Measurements from ENCODE around the gene YJEFN3.

The YJEFN3 gene

DNA sequence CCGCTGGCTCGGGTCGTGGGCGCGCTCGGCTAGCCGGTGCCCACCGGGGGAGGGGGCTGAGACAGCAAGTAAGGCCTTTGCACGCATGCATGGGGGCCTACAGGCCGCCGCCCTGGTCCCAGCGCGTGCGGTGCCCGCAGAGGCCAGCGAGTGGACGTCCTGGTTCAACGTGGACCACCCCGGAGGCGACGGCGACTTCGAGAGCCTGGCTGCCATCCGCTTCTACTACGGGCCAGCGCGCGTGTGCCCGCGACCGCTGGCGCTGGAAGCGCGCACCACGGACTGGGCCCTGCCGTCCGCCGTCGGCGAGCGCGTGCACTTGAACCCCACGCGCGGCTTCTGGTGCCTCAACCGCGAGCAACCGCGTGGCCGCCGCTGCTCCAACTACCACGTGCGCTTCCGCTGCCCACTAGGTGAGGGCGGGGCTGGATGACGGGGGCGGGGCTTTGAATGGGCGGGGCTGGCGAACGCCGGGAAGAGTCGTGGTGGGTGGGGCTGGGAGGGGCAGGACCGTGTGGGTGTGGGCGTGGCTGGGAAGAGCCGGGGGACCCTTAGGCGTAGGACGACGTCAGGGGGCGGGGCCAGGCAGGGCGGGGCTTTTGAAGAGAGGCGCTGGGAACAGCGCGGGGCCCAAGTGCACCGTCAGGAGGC lies 11.5 kb downstream of the YJEFN3 start:
- DNase-seq (ENCODE audit: low read depth): peak; percentile 51

DNA sequence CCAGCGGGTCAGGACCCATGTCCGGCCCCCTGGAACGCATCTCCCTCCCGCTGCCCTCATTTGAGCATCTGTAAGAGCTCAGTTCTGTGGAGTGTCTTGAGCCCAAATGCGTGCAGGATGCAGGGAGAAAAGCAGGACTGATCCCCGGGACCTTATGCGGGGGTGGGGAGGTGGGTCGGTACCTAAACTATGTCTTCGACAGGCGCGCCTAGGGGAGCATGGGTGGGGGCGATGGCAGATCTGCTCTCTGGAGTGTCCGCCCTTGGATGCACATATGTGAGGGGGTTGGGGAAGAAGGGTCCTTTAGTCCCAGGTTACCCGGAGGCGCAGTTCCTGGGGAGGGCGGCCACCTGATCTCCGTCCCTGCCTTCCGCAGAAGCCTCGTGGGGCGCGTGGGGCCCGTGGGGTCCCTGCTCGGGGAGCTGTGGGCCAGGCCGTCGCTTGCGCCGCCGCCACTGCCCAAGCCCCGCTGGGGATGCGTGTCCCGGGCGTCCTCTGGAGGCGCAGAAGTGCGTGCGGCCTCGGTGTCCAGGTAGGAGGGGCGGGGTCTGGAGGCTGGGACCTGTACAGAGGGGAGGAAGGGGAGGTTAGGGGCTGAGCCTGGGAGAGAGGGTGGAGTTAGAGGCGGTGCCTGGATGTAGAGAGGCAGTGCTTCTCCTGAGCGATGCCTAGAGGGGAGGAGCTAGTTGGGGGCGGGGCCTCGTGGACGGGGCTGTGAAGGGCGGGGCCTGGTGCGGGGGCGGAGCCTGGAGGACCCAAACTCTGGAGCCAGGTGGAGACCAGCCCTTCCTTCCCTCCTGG lies 12.2 kb downstream of the YJEFN3 start:
- DNase-seq (ENCODE audit: low read depth): peak; percentile 62

DNA sequence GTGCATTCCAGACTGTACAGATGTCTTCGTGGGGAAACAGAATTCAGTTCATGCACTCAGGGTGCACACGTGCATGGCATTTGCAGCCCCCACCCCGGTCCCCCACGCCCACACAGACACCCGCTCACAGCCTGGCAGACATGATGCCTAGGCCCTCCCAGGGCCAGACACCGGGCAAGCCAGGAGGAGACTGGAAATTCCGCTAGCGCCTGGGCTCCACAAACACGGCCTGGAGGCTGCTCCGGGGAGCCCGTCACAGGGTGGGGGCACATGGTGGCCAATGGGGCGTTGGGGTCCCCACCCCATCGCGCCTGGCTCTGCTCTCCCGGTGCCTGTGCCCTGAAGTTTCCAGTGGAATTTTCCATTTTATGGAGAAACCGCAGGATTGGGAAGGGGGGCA lies 12.9 kb downstream of the YJEFN3 start:
- DNase-seq (ENCODE audit: low read depth): no peak

- no peak for DNase-seq (ENCODE audit: low read depth)
Observed at GRCh38 chr19:19542507-19542906, 13.8 kb downstream of the YJEFN3 start.

DNA sequence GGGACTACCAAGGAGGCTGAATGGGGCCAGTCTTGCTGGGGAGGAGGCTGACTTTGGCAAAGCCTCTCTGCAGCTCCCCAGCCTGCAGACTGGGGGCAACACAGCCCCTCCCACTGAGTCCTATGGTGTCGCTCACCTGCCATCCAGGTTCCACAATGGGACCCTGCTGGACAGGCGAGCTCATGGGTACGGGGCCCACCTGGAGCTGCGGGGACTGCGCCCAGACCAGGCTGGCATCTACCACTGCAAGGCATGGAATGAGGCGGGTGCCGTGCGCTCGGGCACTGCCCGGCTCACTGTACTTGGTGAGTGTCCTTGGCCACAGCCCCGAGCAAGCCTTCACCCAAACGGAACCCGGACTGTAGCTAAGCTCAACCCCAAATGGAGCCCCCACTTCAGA lies 14.4 kb downstream of the YJEFN3 start:
- no peak for DNase-seq (ENCODE audit: low read depth)

DNA sequence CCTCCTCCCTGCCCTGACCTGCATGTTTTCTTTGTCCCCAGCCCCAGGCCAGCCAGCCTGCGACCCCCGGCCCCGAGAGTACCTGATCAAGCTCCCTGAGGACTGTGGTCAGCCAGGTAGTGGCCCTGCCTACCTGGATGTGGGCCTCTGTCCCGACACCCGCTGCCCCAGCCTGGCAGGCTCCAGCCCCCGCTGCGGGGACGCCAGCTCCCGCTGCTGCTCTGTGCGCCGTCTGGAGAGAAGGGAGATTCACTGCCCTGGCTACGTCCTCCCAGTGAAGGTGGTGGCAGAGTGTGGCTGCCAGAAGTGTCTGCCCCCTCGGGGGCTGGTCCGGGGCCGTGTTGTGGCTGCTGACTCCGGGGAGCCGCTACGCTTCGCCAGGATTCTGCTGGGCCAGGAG lies 14.9 kb downstream of the YJEFN3 start:
- DNase-seq (ENCODE audit: low read depth): no peak

DNA sequence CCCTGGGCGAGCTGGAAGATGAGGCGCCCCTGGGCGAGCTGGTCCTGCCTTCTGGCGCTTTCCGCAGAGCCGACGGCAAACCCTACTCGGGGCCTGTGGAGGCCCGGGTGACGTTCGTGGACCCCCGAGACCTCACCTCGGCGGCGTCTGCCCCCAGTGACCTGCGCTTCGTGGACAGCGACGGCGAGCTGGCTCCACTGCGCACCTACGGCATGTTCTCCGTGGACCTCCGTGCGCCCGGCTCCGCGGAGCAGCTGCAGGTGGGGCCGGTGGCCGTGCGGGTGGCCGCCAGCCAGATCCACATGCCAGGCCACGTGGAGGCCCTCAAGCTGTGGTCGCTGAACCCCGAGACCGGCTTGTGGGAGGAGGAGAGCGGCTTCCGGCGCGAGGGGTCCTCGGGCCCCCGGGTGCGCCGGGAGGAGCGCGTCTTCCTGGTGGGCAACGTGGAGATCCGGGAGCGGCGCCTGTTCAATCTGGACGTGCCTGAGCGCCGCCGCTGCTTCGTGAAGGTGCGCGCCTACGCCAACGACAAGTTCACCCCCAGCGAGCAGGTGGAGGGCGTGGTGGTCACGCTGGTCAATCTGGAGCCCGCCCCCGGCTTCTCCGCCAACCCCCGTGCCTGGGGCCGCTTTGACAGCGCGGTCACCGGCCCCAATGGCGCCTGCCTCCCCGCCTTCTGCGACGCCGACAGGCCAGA lies 15.7 kb downstream of the YJEFN3 start:
- DNase-seq (ENCODE audit: low read depth): no peak

DNA sequence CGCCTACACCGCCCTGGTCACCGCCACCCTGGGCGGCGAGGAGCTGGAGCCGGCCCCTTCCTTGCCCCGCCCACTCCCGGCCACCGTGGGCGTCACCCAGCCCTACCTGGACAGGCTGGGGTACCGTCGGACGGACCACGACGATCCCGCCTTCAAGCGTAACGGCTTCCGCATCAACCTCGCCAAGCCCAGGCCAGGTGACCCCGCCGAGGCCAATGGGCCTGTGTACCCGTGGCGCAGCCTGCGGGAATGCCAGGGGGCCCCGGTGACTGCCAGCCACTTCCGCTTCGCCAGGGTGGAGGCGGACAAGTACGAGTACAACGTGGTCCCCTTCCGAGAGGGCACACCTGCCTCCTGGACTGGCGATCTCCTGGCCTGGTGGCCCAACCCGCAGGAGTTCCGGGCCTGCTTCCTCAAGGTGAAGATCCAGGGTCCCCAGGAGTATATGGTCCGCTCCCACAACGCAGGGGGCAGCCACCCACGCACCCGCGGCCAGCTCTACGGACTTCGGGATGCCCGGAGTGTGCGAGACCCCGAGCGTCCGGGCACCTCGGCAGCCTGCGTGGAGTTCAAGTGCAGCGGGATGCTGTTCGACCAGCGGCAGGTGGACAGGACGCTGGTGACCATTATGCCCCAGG lies 16.4 kb downstream of the YJEFN3 start:
- DNase-seq (ENCODE audit: low read depth): no peak

GRCh38 chr19:19545707-19546106 lies 17.0 kb downstream of the YJEFN3 start:
- DNase-seq (ENCODE audit: low read depth): no peak

DNA sequence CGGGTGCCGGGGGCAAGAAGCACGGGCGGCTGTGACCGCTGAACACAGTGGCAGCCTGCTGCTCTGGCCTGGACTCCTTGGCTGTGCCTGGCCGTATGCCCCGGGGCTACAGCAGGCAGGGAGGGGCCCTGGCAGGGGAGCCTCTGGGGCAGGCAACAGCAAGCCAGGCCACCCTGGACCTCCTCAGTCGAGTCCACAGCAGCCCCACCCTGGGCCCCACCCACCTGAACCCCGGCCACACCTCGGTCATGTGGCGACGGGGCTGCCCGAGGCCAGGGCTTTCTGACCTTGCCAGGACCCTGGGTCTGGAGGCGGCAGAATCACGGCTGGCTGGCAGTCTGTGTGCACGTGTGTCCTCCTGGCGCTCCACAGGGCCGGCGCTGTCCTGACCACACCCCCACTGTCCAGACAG lies 18.0 kb downstream of the YJEFN3 start:
- no peak for DNase-seq (ENCODE audit: low read depth)

DNA sequence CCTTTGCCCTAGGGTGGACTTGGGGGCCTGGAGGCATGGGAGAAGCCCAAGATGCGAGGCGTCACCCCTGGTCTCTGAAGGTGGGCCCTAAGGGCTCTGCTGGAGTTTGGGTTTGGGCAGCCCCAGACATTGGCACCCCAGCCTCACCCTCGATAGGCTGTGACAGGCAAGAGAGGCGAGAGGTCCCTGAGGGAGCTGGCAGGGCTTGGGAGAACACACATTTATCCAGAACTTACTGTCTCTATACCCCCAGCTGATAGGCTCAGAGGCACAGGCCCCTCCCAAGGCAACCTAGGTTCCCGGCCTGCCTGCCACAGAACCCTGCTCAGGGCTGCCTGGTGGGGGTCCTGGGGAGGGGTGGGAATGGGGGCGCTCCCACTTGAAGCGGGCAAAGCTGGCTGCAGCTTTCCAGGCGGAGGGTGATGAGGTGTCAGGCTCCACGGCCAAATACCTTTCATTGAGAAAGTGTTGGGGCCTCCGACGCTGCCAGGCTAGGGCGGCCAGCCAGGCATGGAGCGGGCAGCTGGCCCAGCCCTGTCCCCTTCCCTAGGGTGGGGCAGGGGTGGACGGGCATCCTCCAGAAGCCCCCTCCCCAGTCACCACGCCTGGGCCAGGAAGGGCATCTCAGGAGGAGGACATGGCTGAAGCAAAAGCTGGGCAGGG lies 19.1 kb downstream of the YJEFN3 start:
- no peak for DNase-seq (ENCODE audit: low read depth)

DNA sequence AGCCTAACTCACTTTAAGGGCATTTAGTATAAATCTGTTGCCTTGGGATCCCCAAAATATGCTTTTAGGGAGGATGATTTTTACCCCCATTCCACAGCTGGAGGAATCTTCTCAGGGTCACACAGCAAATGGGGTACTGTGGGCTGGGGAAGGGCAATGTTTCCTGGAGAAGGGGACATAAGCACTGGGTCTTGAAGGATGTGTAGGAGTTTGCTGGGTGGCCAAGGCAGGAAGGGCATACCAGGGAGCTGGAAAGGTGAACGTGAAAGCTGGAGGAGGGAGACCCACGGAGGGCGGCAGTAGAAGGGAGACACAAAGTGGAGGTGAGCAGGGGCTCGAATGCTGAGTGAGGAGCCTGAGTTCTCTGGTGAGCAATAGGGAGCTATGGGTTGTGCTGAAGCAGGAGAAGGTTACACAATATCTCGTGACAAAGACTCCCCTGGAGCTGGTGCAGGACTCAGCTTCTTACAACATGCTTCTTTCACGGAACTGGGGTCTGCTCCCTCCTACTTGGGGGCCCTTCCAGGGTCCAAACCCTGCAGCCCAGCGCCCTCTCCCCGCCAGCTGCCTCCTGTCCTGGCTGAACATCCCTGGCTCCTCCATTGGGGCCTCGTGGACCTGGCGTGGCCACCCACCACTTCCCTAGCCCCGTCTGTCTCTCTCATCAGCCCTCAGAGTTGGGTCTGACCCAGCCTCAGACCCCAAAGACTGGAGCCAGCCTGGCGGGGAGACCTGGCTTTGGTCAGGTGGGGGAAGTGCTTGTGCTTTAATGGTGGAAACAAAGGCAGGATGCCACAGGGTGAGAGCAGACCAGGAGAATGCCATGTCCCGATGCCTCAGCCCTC lies 20.4 kb downstream of the YJEFN3 start:
- DNase-seq (ENCODE audit: low read depth): no peak

DNA sequence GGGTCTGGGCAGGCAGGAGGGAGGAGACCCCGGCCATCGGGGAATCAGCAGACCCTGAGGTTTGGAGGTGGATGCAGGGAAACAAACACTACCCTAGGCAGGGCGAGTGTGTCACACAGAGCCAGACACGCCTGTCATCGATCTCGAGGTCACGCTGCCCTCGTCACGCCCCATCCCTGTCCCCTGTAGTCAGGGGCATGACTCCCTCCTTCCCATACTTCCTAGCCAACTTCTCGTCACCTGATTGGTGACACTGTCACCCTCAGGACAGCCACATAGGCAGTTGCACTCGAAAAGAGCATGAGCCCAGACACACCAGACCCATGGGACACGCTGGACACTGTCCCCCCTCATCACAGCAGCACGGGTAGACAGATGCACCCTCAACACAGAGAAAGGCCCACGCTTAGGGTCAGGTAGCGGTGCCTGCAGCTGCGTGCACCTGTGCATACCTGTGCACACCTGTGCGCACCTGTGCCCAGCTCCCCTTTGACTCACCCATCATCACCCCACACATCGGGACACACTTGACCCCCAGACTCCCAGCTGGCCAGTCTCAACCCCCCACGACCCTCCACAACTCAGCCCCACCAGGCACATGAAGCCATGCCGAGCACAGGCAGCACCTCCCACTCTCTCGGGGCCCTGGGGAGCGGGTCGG lies 21.2 kb downstream of the YJEFN3 start:
- no peak for DNase-seq (ENCODE audit: low read depth)

- DNase-seq (ENCODE audit: low read depth): no peak
Observed at GRCh38 chr19:19550485-19550929, 21.8 kb downstream of the YJEFN3 start.

DNA sequence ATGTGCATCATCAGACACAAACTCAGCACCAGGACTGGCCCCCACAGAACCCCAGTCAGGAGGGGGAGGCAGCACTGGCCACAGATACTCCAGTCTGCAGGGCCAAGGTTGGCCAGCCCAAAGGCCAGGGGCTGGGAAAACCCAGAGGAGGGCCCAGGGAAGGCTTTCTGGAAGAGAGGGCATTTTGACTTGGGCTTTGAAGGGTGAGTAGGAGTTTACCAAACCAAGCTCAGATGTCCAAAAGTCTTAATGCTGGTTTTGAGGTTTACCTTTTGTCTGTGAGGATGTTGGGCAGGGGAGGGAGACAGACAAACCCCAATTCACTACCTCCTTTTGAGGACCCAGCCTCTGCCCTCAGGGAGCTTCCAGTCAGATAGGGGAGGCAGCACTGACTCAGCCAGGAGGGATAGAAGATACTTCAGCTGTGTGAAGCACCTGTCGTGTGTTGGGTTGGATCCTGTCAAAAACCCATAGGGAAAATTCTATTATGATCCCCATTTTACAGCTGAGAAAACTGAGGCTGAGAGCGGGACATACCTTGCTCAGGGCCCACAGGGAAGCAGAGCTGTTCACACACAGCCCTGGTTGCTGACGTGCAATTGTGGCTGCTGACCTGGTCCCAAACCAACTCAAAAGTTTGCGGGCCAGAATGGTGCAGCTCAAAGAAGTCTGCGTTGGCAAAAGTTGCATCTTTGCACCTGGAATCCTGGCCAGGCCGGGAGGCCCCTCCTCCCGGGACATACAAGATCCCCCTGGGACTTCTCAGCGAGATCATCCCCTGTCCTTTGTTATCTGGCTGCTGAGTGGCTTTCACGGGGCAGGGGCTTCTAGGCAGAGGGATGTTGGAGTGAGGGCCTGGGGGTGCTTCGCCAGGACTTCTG lies 22.5 kb downstream of the YJEFN3 start:
- no peak for DNase-seq (ENCODE audit: low read depth)

DNA sequence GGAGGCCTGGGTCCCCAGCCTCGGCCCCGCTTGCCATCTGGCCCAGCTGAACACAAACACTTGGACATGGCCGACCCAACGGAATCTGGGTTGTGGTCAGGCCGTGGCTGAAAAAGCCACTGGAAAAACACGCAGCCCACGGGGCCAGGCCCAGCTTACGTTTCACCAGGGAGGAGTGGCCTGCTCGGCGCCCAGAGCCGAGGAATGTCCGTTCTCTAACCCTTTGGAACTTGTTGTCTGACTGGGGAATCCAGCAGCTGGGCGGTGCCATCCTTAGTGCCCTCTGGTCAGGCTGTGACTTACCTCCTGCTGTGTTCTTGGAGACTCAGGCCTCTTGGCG lies 23.1 kb downstream of the YJEFN3 start:
- DNase-seq (ENCODE audit: low read depth): no peak

GRCh38 chr19:19552798-19553197 lies 24.1 kb downstream of the YJEFN3 start:
- no peak for DNase-seq (ENCODE audit: low read depth)

GRCh38 chr19:19553670-19554069 lies 25.0 kb downstream of the YJEFN3 start:
- no peak for DNase-seq (ENCODE audit: low read depth)

All from stimulated activated CD8-positive, alpha-beta memory T cell treated with anti-CD3 and anti-CD28 coated beads, Interleukin-7, amount 100 ng/mL, for 24 hours (primary cell).